ENCODE data around the gene LRP10. TPM values are rescaled to one million over a fixed set of nuclear protein-coding genes. Genes with fewer than 3 reads are reported as not detected.
"Not testable (repeated sequence)": the region's sequence is repeated elsewhere in the genome, so short reads cannot be mapped to it uniquely, and the experiment has no call there.

LRP10 gene
- total and polyA plus RNA-seq, 2 of the 8 experiments (the other 6 are each of a cell fraction or from before 2014, with no cell fraction given) = 12.4 to 15.6 TPM

GRCh38 chr14:22852178-22852577 lies 19.4 kb upstream of the LRP10 start:
- not testable (repeated sequence) for H2BK5ac ChIP-seq (ENCODE audit: low read depth, low read length); H4K8ac ChIP-seq (ENCODE audit: extremely low read depth, insufficient read depth, low read length); H3K23me2 ChIP-seq (ENCODE audit: low read depth, low read length); H3K27ac ChIP-seq (ENCODE audit: low read depth, low read length); H3K27me3 ChIP-seq (replicated peaks in 1 of 4; ENCODE audit: control insufficient read depth in 3 of 4, extremely low read depth in 1 of 4, insufficient read depth in 3 of 4, low read length in 3 of 4); FAIRE-seq; H3K56ac ChIP-seq (replicated peaks; ENCODE audit: insufficient read length, low read depth, low read length); H2BK15ac ChIP-seq (ENCODE audit: low read length); H3K4me2 ChIP-seq (ENCODE audit: insufficient read depth in 1 of 2, low read depth in 2 of 2, low read length in 2 of 2); H3K36me3 ChIP-seq (ENCODE audit: control insufficient read depth in 2 of 4, insufficient read depth in 4 of 4, low read length in 3 of 4); H3K14ac ChIP-seq (ENCODE audit: insufficient read length); H3K9ac ChIP-seq (replicated peaks in 1 of 4; ENCODE audit: extremely low read depth in 1 of 4, low read depth in 3 of 4, low read length in 3 of 4); H2BK20ac ChIP-seq (ENCODE audit: low read length); H3K23ac ChIP-seq (ENCODE audit: insufficient read length); H3K18ac ChIP-seq (ENCODE audit: extremely low read depth, low read length); H4K20me1 ChIP-seq (replicated peaks in 1 of 2; ENCODE audit: control insufficient read depth in 1 of 2, insufficient read depth in 2 of 2, low read length in 2 of 2); H3K9me3 ChIP-seq (ENCODE audit: insufficient read depth in 2 of 2, low read depth in 1 of 2, low read length in 1 of 2); H4K91ac ChIP-seq (replicated peaks; ENCODE audit: insufficient read length, low read length); DNase-seq (ENCODE audit: low read depth in 1 of 2, low spot score in 2 of 2); H3K79me1 ChIP-seq (ENCODE audit: low read depth, low read length); H3K4me3 ChIP-seq (ENCODE audit: extremely low read depth in 1 of 4, insufficient read depth in 2 of 4, low read depth in 3 of 4, low read length in 4 of 4); H3K79me2 ChIP-seq (ENCODE audit: control insufficient read depth in 1 of 2, insufficient read depth in 2 of 2, low read length in 2 of 2); H4K5ac ChIP-seq (ENCODE audit: insufficient read length, low read depth, low read length); H2BK120ac ChIP-seq (replicated peaks; ENCODE audit: low read depth, low read length); H2AFZ ChIP-seq (ENCODE audit: low read length); H2AK5ac ChIP-seq (ENCODE audit: low read depth, low read length); H3K4ac ChIP-seq (replicated peaks; ENCODE audit: insufficient read length, low read depth, low read length); H2BK12ac ChIP-seq (ENCODE audit: low read depth, low read length)
- POLR2A ChIA-PET (ENCODE audit: partially characterized antibody) = interaction anchor here (10.0 to 13.9 kb wide), 2 partner anchors 18 to 30 kb away, joined by 85 to 203 read pairs; partner anchors contain the start of genes MMP14 and MRPL52
- CTCF ChIA-PET (ENCODE audit: partially characterized antibody) = interaction anchor here (0.6 to 56.0 kb wide), 30 partner anchors 12 to 463 kb away, joined by 3 to 1562 read pairs (median 6); partner anchors contain the start of genes AJUBA, LRP10, MMP14 and MRPL52
- WGBS, 2 experiments (ENCODE audit: extremely low coverage in 1 of 2, insufficient coverage in 1 of 2, insufficient read length in 1 of 2, insufficient replicate concordance in 2 of 2, low coverage in 1 of 2, low lambda C conversion rate in 2 of 2, missing lambda C conversion rate in 1 of 2) = 80% methylated on average over 10 of the region's 12 CpGs; no CpG with 5 or more reads in 1 of the 2 experiments
- peaks cover 4 to 22% (median 11%) of the 10 kb centered on the region in 4 experiments for H3K4me1 ChIP-seq (replicated peaks in 1 of 4; ENCODE audit: control insufficient read depth in 3 of 4, insufficient read depth in 4 of 4, low read length in 3 of 4)
